Thymus (tissue), 11 donors: ENCODE results near the gene CLSTN2. TPM values are rescaled to one million over a fixed set of nuclear protein-coding genes. Genes with fewer than 3 reads are reported as not detected.

Source experiments
- DNase-seq, 9 donors: peaks; one replicate each; pipeline ENCODE4 v3.0.0-alpha.2; 2013; ENCODE audit warnings: low spot score in 9 of 9, low read depth in 6 of 9, missing footprints in 1 of 9
- H3K27ac ChIP-seq, 2 donors: one replicate each; pipeline ENCODE4 v1.5.1; 2013; ENCODE audit warnings: control low read depth in 1 of 2, low read depth in 1 of 2, low read length in 1 of 2, mild to moderate bottlenecking in 1 of 2, moderate library complexity in 1 of 2
- H3K27me3 ChIP-seq, 2 donors: one replicate each; pipeline ENCODE4 v1.5.1; 2013; ENCODE audit warnings: low read length in 1 of 2; ENCODE audit not compliant: control insufficient read depth in 2 of 2, insufficient read depth in 1 of 2
- H3K36me3 ChIP-seq, 2 donors: one replicate each; pipeline ENCODE4 v1.5.1; 2013; ENCODE audit warnings: low read length in 1 of 2, mild to moderate bottlenecking in 1 of 2, moderate library complexity in 1 of 2; ENCODE audit not compliant: control insufficient read depth in 2 of 2, insufficient read depth in 2 of 2
- H3K4me1 ChIP-seq, 2 donors: one replicate each; pipeline ENCODE4 v1.5.1; 2013; ENCODE audit warnings: low read length in 2 of 2; ENCODE audit not compliant: control insufficient read depth in 2 of 2, insufficient read depth in 2 of 2
- H3K4me3 ChIP-seq, 2 donors: one replicate each; pipeline ENCODE4 v1.5.1; 2013; ENCODE audit warnings: low read length in 2 of 2, control low read depth in 1 of 2, mild to moderate bottlenecking in 1 of 2
- H3K9me3 ChIP-seq, 2 donors: one replicate each; pipeline ENCODE4 v1.5.1; 2013; ENCODE audit warnings: low read length in 1 of 2, mild to moderate bottlenecking in 1 of 2; ENCODE audit not compliant: control insufficient read depth in 2 of 2, insufficient read depth in 1 of 2
- WGBS: extraction: QIAGEN DNeasy Blood & Tissue Kit; methylation state at CpG from one replicate; pipeline ENCODE4 v1.1.7; 2013; 5-methylcytosine and 5-hydroxymethylcytosine counted together
- polyA plus RNA-seq: library from polyadenylated mRNA; stranded (reverse); fragments of 200-250 nt; gene quantifications from one replicate; pipeline ENCODE4 v1.2.3, GENCODE V29; 2013
- total RNA-seq: library from RNA; stranded (reverse); fragments of 120-200 nt; gene quantifications from one replicate; pipeline ENCODE4 v1.2.4, GENCODE V29; 2013
- donor health status: healthy.

The CLSTN2 gene
- total and polyA plus RNA-seq, 2 donors = 0.25 to 0.61 TPM

- Histone ChIP-seq H3K27ac (no peak overlapping the region), H3K9me3 (no peaks in the 10 kb centered on the region), H3K4me1 (no peaks in the 10 kb centered on the region), H3K36me3 (no peaks in the 10 kb centered on the region), H3K4me3 (no peak overlapping the region), H3K27me3 (no peaks in the 10 kb centered on the region)
- WGBS = over 99% methylated on average over 5 of the region's 5 CpGs
- DNase-seq = no peak
These were observed 399.3 kb downstream of the CLSTN2 start for GRCh38 chr3:140334132-140334929.

- H3K27ac ChIP-seq = no peak overlapping the region
- no peaks in the 10 kb centered on the region for H3K36me3 ChIP-seq
- no peak for DNase-seq
- H3K27me3 ChIP-seq = no peaks in the 10 kb centered on the region
- H3K4me1 ChIP-seq = no peaks in the 10 kb centered on the region
- no peak overlapping the region for H3K4me3 ChIP-seq
- no peaks in the 10 kb centered on the region for H3K9me3 ChIP-seq
- WGBS = 88% methylated on average over 3 of the region's 3 CpGs
These were observed 401.5 kb downstream of the CLSTN2 start for GRCh38 chr3:140336465-140336864.

DNA sequence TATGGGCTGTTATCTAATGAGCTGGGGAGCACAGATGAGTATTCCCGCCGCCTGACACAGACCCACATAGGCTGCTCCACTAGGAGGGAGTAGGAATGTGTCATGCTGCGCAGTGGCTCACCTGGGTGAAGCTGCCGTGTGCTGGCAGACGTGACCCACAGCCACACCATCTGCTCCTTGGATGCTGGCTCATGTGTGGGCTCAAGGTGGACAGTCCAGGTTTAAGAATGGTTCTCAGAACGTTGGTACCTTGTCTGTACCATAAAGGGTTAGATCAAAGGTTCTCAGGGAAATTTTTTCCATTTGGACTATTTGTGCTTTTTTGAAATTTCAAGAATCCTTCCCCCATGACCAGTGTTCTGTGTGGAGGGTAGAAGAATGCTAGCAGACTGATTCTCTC, 403.9 kb downstream of the CLSTN2 start:
- H3K36me3 ChIP-seq = no peaks in the 10 kb centered on the region
- H3K9me3 ChIP-seq = no peaks in the 10 kb centered on the region
- H3K4me1 ChIP-seq = no peaks in the 10 kb centered on the region
- H3K27me3 ChIP-seq = no peaks in the 10 kb centered on the region
- H3K27ac ChIP-seq = no peak overlapping the region
- H3K4me3 ChIP-seq = no peak overlapping the region
- WGBS = 92% methylated on average over 6 of the region's 6 CpGs
- no peak for DNase-seq

DNA sequence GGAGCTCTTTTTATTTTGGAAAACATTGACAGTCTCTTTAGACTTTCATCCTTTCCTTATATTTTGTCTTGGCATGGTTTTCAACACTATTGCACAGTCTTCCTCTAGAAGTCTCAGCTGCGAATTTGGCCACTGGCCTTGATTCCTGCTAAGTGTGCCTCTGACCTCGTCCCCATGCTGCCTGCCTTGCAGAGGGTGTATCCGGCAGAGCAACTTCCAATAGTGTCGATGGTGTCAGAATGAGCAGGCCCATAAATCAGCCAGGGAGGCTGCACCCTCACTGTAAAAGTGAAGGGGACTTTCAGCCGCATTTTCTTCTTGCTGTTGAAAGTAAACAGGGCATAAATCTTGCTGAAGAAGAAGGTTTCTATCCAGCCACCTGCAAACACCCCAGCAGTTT, 406.2 kb downstream of the CLSTN2 start:
- no peaks in the 10 kb centered on the region for H3K9me3 ChIP-seq
- WGBS = 66% methylated on average over 5 of the region's 5 CpGs
- H3K27ac ChIP-seq = no peak overlapping the region
- no peak overlapping the region for H3K4me3 ChIP-seq
- no peak for DNase-seq
- no peaks in the 10 kb centered on the region for H3K4me1 ChIP-seq
- no peaks in the 10 kb centered on the region for H3K27me3 ChIP-seq
- no peaks in the 10 kb centered on the region for H3K36me3 ChIP-seq

- H3K4me1 ChIP-seq = no peaks in the 10 kb centered on the region
- H3K27me3 ChIP-seq = no peaks in the 10 kb centered on the region
- no peaks in the 10 kb centered on the region for H3K36me3 ChIP-seq
- DNase-seq = no peak
- no peaks in the 10 kb centered on the region for H3K9me3 ChIP-seq
- no peak overlapping the region for H3K27ac ChIP-seq
- WGBS = 93% methylated on average over 5 of the region's 5 CpGs
- H3K4me3 ChIP-seq = no peak overlapping the region
These were observed 406.9 kb downstream of the CLSTN2 start for GRCh38 chr3:140341817-140342403.

- Histone ChIP-seq H3K4me3 (no peak overlapping the region), H3K27ac (no peak overlapping the region), H3K27me3 (no peaks in the 10 kb centered on the region), H3K9me3 (no peaks in the 10 kb centered on the region), H3K36me3 (no peaks in the 10 kb centered on the region), H3K4me1 (no peaks in the 10 kb centered on the region)
- no peak for DNase-seq
- 86% methylated on average over 2 of the region's 2 CpGs for WGBS
These were observed 407.7 kb downstream of the CLSTN2 start for GRCh38 chr3:140342668-140343067.

DNA sequence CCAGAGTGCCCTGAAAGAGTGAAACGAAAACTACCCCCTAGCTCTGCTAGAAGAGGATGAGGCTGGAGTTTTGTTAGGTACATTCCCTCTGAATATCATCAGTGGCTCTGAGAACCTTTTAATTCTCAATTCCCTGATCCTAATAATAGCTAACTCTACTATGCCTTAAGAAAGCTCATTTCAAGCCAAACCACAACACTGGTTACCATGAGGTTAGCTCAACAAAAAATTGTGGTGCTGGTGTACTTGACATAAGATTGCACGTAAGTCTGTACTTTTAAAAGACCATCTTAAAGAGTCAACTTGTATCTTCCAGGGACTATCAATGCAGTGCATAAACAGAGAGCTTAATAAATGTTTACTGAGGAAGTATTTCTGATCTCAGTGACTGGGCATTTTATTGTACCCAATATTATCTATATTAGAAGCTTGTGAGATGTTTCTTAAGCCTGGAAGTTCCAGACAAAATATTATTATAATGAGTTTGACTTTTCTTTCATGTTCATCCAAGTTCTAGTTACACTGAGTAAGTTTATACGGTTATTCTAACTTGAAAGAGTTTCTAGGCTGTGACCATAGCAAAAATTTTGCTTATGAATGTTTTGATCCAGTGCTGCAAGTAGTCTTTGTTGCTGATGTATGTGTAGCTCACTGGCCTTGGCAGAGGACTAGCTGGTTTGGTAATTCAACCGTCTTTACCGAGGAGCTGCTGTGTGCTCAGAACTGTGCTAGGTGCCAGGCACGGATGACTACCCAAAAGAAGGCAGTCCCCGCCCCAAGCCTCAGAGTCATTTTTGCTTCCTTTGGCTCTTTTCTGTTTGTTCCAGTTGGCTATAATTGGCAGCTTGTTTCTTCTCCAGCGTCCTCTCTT, 408.5 kb downstream of the CLSTN2 start:
- H3K27me3 ChIP-seq = no peaks in the 10 kb centered on the region
- H3K4me1 ChIP-seq = no peaks in the 10 kb centered on the region
- H3K36me3 ChIP-seq = no peaks in the 10 kb centered on the region
- H3K27ac ChIP-seq = no peak overlapping the region
- H3K9me3 ChIP-seq = no peaks in the 10 kb centered on the region
- WGBS = 86% methylated on average over 8 of the region's 8 CpGs
- H3K4me3 ChIP-seq = no peak overlapping the region
- DNase-seq = no peak

- Histone ChIP-seq H3K27me3 (no peaks in the 10 kb centered on the region), H3K4me1 (no peaks in the 10 kb centered on the region), H3K9me3 (no peaks in the 10 kb centered on the region), H3K36me3 (no peaks in the 10 kb centered on the region), H3K27ac (no peak overlapping the region), H3K4me3 (no peak overlapping the region)
- DNase-seq = no peak
- 91% methylated on average over 5 of the region's 5 CpGs for WGBS
These were observed 409.1 kb downstream of the CLSTN2 start for GRCh38 chr3:140344082-140344454.

GRCh38 chr3:140344601-140345205, 409.7 kb downstream of the CLSTN2 start:
- Histone ChIP-seq H3K4me3 (no peak overlapping the region), H3K27me3 (no peaks in the 10 kb centered on the region), H3K9me3 (no peaks in the 10 kb centered on the region), H3K27ac (no peak overlapping the region), H3K36me3 (no peaks in the 10 kb centered on the region), H3K4me1 (no peaks in the 10 kb centered on the region)
- 94% methylated on average over 5 of the region's 5 CpGs for WGBS
- no peak for DNase-seq
